DMS53 (cell line): ENCODE results near the gene RNASEL.

Experiments used
- DNase-seq: peaks from one replicate; lab custom pipeline; 2025; lab: John Stamatoyannopoulos, UW

The RNASEL gene

GRCh38 chr1:182621906-182622305 is 32.9 kb upstream of the RNASEL start:
- no peak for DNase-seq

GRCh38 chr1:182620924-182621585 is 32.0 kb upstream of the RNASEL start:
- no peak for DNase-seq

- peak; percentile 52 for DNase-seq
Measured at GRCh38 chr1:182617734-182618351, 28.8 kb upstream of the RNASEL start.

- DNase-seq: peak; percentile 59
Measured at GRCh38 chr1:182617014-182617429, 28.0 kb upstream of the RNASEL start.

- DNase-seq: peak; percentile 81
Measured at GRCh38 chr1:182616130-182617013, 27.3 kb upstream of the RNASEL start.

- peak; percentile 70 for DNase-seq
Measured at GRCh38 chr1:182615468-182616129, 26.5 kb upstream of the RNASEL start.

- peak; percentile 92 for DNase-seq
Measured at GRCh38 chr1:182614796-182615454, 25.9 kb upstream of the RNASEL start.

GRCh38 chr1:182611787-182612186 is 22.7 kb upstream of the RNASEL start:
- DNase-seq: peak; percentile 46

- no peak for DNase-seq
Measured at GRCh38 chr1:182611326-182611725, 22.3 kb upstream of the RNASEL start.

GRCh38 chr1:182610606-182611194 is 21.6 kb upstream of the RNASEL start:
- no peak for DNase-seq

- DNase-seq: peak; percentile 71
Measured at GRCh38 chr1:182608845-182609610, 20.0 kb upstream of the RNASEL start.

GRCh38 chr1:182608236-182608635 is 19.2 kb upstream of the RNASEL start:
- DNase-seq: no peak

GRCh38 chr1:182607566-182607965 is 18.5 kb upstream of the RNASEL start:
- no peak for DNase-seq

GRCh38 chr1:182604175-182605164 is 15.4 kb upstream of the RNASEL start, which contains the start of gene RGS16:
Gene RGS16, minus strand, starts transcription at chr1:182604389. Its CDS starts 130 bp downstream, at chr1:182604259.
- DNase-seq: peak; percentile 97

GRCh38 chr1:182603646-182604174 is 14.7 kb upstream of the RNASEL start:
- peak; percentile 75 for DNase-seq

GRCh38 chr1:182602935-182603645 is 14.0 kb upstream of the RNASEL start:
- DNase-seq: no peak

- DNase-seq: no peak
Measured at GRCh38 chr1:182601913-182602312, 12.9 kb upstream of the RNASEL start.

GRCh38 chr1:182601416-182601786 is 12.3 kb upstream of the RNASEL start:
- DNase-seq: peak; percentile 94
